ENCODE data around the gene NIM1K.
A peak's percentile ranks its signal among the peaks of the same experiment; 100 is the strongest.
"Not testable (repeated sequence)": the region's sequence is repeated elsewhere in the genome, so short reads cannot be mapped to it uniquely, and the experiment has no call there.

The NIM1K gene

DNA sequence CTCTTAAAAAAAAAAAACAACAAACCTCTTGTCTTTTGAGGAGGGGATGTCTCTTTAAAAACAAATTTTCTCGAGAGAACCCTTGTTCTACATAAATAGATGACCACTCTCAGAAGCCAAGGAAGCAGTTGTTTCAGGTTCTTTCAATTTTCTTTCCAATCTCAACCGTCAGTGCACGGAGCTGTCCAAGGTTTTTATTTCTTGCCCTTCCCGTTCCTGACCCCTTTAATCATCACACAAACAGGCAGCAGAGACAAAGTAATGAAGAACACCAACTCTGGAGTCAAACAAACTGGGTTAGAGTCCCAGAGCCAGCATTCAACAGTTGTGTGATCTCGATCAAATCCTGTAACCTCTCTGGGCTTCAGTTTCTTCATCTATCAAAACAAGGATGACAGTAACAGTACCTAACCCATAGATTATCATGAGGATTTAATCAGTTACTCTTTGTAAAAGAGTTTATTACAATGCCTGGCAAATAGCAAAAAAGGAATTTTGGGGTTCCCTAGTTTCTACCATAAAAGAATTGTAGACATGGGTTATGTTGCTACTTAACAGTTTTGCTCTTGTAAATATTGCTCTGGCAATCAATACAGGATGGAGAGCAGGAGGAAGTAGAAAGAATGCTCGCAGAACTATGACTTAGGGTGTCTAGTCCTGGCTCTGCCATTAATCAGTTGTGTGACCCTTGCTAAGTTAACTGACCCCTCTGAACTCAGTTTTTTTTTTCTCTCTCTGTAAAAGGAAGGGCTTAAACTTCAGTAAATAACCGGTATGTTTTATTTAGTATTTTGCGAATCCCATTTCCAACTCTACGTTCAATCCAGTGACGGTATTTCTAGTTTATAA, 1.0 kb upstream of the NIM1K start:
- DNase-seq = no peak

DNA sequence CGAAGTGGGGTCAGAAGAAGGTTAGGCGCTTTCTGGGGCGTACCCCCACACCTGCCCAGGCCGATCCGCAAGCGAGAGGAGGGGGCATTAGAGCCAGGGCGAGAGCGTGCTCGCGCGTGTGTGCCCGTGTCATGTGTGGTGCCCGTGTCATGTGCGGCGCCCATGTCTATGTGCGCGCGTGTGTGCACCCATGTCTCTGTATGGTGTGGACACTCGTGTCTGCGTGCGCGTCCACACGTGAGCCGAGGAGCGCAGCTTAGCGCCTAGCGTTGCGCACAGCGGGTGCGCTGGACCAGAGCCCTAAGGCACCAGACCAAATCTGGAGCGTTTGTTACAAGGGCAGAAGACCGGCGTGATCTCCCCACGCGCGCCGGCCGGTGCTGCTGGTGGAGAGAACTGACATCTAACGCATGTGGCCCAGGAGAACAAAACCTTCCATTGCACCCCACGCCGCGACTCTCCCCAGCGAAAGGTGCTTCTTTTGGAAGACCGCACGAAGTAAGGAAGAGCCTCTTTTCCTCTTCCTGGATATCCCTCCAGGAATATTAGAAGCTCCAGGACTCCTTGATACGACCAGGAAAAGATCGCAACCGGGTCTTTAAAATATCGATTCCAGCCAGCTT, 644 bp downstream of the NIM1K start:
- peak in 1 of 4 experiments; percentile 3 for DNase-seq

DNA sequence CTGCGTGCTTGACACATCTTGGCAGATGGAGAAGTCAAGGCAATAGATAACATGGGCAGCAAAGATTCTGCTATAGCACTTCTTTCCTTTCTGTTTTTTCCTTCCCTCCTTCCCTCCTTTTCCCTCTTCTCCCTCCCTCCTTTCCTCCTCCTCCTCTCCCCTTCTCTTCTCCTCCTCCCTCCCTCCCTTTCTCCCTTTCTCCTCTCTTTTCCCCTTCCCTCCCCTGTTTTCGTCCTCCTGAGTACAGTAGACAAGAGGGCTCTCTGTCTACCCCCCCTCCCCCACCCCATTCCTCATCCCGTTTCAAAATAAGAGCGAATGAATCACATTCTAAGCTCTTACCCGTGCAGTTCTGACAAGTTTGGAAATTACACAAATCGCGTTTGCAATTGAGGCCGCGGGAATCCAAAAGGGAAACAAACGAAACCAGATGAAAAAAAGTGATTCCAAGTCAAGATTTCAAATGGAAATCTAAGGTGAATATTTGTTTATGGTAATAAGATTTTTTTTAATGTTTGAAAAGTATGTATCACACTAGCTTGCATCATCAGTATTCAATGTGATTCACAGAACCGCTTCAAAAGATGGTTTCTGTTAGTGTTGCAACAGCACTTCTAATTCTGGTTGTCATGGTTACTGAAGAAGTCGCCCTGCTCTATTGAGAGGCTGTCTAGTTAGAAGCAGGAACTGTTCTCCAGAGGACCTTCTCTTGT, 1.3 kb downstream of the NIM1K start:
- no peak for DNase-seq

DNA sequence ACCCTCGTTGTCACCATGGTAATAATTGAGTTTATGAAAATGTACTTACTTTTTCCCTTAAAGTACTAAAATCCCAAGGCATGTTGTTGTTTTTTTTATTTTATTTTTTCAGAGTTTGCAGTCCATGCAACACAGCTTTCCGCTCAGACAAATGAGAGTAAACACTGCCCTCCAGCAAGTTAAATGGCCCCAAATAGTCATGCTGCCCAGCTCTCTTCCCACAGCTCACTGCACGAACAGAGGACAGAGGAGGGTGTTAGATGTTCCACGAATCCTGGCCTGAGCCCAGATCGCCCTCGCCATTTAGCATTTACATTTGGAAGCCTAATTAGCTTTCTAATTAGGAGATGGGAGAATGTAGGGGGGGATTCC, 1.9 kb downstream of the NIM1K start:
- no peak for DNase-seq

DNA sequence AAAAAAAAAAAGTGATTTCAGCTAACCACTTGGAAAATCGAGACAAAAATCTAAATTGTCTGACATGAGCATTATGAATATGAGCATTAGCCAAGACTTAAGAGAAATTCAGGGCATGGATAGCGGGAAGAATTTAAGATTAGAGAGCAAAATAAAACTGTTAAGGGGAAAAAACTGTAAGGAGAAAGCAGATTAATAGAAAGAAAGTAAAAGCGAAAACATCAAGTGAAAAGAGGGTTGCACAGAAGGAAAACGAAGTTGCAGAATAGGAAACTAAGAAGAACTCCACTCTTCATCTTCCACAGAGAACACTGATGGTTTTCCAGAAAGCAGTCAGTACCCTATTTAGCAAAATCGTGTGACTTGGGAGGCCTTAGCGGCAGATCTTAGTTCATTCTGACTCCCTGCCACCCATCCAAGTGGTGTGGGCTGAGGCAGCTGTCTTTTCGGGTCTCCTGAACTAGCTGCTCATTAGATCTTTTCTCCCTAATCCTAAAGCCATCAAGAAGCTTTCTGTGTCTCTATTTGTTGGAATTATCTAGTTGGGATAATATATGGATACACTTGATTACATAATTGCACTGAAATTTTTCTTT, 3.7 kb downstream of the NIM1K start:
- no peak for DNase-seq

DNA sequence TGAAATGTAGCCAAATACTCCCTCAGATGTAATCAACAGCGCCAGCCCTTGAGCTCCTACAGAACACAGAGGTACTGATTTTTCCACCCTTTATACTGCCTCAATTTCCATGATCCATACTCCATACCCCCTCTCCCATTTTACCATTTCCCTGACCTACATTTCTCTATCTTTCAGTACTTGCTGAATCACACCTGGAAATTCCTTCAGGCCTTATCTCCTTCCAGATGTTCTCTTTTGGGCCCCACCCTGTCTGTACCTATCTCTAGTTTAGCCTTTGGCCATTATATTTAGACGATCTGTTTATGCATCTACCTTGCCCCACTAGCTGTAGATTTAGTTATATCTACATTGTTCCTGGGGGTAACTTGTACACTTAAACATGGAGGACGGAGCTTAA, 5.5 kb downstream of the NIM1K start:
- no peak for DNase-seq

DNA sequence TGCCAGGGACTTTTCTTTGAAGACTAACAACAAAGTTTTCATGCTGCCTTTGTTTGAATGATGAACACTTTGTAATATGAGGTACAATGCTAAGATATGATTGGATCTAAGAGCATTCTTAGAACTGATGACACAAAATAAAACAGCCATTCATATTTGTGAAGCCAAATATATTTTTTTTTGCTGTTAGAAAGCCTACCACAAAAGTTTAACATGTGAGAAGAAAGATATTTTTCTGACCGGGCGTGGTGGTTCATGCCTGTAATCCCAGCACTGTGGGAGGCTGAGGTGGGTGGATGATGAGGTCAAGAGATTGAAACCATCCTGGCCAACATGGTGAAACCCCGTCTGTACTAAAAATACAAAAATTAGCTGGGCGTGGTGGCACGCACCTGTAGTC, 9.4 kb downstream of the NIM1K start:
- not testable (repeated sequence) for DNase-seq

DNA sequence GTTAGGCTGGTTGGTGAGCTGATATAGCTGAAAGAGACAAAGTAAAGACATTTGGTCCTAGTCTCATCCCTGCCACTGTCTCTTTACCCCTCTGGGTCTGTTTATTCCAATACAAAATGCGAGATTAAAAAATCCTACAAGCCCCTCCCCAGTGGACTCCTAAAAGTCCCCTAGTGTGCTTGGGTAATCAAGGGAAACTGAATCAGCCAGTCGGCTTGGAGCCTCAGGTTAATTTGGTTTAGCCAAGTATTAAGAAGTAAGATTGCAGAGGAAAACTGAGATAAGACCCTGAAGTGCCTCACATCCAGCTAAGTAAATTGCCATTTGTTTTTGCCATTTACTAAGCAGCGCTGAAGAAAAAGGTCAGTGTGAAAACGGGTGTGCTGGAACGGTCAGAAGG, 10.4 kb downstream of the NIM1K start:
- DNase-seq = no peak

DNA sequence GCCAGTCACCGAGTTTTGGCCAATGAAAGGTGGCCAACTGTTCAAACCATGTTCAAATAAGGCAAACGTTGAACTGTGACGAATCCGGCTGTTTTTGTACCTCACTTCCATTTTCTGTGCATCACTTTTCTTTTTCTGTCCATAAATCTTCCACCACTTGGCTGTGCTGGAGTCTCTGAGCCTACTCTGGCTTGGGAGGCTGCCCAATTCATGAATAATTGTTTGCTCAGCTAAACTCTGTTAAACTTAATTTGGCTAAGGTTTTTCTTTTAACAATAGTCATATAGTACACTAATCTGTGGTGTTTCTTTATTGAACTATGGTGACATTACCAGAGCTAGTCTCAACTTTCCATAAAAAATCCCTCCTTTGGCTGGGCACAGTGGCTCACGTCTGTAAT, 11.3 kb downstream of the NIM1K start:
- no peak for DNase-seq

DNA sequence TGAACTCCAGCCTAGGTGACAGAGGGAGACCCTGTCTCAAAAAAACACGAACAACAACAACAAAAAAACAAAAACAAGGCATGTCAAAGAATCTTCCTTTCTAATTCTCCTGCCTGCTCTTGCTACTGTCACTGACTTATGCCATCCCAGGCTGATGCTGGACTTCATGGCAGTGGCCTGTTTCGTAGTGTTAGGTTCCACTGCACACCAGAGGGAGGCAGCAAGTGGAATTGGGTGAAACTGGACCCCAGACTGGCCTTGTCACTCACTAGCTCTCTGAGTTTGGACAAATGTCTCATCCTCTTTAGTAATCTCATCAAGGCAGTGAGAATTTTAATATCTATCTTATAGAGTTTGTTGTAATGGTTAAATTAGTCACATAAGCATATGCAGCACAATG, 12.9 kb downstream of the NIM1K start:
- DNase-seq = no peak

DNA sequence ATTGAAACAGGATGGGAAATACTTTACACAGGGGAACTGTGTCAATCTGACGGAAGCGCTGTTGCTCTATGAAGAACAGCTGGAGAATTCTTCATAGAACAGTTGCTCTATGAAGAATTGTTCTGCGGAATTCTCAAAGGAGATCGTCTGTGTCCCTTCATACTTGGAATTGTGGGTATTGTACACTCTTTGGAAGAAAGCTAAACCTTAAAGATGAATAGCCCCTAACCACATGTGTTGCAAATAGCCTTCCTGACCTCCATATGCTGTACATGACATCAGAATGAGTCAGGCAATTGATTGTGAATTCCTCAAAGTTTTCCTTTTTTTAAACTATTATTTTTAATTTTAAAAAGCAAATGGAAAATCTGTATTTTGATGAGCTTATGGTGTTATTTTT, 15.6 kb downstream of the NIM1K start:
- DNase-seq = no peak

DNA sequence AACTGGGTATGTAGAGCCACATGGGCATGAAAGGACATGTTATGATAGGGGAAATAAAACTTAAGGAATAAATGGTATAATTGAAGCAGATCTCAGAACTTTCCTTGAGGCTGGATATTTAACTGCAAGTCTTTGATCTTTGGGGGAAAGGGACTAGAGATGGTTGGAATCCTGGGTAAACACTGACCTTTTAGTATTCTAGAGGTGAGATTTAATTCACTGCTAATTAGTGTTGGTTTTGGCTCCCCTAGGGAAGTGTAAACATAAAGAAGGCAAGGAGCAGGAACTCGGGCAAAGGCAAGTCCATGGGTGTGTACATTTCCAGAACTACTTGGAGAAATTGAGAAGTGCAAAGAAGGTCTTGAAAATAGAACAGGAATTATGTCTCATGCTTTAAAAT, 16.6 kb downstream of the NIM1K start:
- DNase-seq = no peak

DNA sequence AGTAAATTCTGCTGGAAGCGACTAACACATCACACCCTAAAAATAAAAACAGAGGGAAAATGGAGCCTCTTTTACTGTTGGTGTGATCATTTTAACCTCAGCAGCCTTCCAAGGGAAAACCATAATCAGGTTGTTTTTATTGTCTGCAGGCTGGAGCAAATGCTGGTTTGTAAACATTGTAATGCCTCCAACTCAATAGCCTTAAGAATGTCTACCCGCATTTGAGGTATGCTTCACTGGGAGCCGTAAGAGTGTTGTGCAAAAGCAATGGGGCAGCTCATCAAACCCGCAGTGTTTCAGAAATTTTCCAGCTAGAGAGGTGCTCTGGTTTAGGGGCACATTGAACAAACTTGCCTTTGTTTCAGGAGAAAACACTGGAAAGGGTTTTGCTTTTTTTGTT, 17.0 kb downstream of the NIM1K start:
- no peak for DNase-seq

DNA sequence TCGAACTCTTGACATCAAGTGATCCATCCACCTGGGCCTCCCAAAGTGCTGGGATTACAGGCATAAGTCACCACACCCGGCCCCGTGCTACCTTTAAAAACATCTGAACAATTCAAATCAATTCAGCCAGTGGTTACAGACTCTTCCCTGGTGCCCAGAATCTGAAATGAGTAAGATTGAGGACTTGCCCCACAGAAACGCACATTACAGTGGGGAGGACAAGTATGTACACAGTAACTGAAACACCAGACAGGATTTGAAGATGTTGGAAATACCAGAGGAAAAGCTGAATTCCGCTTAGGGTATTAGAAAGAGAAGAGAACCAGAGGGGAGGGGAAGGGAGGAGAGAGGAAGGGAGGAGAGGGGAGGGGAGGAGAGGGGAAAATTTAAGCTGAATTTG, 17.8 kb downstream of the NIM1K start:
- DNase-seq = no peak

DNA sequence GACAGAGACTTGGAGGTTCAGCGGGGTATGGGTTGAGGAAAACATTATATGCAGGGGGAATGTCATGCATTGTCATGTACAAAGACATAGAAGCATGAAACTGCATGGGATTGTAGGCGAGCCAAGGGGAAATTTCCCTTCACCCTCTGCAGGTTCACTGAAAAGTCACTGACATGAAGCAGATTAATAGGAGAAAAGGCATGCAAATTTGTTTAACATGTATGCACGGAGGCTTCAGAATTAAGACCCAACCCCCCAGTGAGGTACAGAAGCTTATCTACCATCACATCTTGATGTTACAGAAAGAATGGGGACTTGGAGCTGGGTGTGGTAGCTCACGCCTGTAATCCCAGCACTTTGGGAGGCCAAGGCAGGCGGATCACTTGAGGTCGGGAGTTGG, 18.5 kb downstream of the NIM1K start:
- no peak for DNase-seq

DNA sequence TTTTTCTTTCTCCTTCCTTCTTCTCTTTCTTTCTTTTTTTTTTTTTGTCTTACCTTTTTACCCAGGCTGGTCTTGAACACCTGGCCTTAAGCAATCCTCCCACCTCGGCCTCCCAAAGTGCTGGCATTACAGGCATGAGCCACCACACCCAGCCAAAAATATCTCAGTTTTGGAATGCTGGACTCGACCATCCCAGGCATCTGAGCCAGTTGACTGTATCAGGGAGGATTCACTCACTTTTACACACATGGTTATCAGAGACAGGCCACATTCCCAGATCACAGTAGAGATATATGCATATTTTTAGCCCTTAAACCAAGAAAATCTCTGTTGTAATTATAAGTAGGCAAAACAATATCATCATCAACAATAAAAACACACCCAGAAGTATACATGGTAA, 21.9 kb downstream of the NIM1K start:
- no peak for DNase-seq

DNA sequence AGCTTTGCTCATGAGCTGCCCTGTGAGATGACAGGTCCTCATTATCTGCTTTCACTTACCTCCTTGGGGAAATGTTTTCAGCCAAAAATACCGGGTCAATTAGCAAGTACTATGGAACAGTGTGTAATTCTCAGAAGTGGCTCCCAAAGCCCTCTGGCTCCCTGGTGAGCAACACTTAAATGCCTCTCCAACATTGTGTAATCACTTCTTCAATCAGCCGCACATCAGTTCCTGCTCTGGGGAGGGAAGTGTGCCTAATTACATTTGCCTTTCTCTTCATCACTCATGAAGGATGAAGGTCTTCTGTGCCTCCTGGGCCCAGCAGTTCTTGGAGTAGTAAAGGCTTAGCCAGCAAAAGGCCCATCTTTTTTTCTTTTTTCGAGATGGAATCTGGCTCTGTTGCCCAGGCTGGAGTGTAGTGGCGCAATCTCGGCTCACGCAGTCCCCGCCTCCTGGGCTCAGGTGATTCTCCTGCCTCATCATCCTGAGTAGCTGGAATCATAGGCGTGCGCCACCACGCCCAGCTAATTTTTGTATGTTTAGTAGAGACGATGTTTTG, 23.1 kb downstream of the NIM1K start:
- no peak for DNase-seq

DNA sequence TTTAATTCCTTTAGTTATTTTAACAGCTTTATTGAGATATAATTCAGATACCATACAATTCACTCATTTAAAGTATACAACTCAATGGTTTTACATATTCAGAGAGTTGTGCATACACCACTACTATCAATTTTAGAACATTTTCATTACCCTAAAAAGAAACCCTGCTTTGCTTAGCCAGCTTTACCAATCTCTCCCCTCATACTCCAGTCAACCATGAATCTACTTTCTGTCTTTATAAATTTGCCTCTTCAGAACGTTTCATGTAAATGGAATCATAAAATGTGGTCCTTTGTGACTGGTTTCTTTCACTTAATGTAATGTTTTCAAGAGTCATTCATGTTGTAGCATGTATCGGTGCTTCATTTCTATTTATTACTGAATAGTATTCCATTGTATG, 24.9 kb downstream of the NIM1K start:
- no peak for DNase-seq

DNA sequence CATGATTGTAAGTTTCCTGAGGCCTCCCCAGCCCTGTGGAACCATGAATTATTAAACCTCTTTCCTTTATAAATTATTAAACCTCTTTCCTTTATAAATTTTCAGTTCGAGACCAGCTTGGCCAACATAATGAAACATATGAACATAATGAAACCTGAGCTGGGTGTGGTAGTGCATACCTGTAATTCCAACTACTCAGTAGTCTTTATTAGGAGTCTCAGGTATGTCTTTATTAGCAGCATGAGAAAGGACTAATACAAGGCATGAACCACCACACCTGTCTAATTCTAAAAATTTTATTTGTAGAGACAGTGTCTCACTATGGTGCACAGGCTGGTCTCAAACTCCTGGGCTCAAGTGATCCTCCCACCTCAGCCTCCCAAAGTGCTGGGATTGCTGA, 27.1 kb downstream of the NIM1K start:
- no peak for DNase-seq

DNA sequence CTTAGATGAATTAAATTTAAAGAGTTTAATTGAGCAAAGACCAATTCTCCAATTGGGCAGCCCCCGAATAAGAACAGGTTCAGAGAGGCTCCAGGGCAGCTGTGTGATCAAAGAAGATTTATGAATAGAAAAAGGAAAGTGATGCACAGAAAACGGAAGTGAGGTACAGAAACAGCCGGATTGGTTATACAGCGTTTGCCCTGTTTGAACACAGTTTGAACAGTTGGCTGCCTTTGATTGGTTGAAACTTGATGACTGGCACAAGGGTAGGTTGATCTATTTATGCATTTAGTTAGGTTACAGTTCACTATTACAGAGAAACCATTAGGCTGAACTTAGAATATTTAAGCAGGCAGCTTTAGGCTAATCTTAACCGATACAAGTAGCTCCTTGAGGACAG, 29.5 kb downstream of the NIM1K start:
- no peak for DNase-seq

DNA sequence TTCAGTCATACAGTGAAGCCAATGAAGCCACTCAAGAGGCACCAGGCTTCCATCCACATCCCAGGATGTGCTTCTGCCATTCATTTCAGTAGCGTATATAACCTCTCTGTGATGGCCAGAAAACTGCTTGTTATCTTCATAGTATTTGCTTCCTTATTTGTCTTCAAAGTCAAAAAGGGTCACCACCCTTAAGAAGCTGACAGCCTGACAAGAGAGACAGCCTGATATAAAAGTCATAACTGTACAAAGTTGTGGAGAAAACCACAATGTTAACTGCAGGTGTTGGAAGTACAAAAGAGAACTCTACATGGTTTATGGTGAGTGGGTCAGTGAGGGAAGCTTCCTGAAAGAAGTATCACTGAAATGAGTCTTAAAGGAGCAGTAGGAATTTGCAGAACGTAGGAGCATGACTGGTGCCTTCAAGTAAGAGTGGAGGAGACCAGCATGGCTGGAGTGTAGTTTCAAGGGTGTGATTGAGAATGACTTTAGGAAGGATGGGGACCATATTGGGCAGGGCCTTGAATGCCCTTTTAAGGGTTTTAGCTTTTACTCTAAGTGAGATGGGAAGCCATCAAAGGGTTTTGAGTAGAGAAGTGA, 33.7 kb downstream of the NIM1K start:
- no peak for DNase-seq

DNA sequence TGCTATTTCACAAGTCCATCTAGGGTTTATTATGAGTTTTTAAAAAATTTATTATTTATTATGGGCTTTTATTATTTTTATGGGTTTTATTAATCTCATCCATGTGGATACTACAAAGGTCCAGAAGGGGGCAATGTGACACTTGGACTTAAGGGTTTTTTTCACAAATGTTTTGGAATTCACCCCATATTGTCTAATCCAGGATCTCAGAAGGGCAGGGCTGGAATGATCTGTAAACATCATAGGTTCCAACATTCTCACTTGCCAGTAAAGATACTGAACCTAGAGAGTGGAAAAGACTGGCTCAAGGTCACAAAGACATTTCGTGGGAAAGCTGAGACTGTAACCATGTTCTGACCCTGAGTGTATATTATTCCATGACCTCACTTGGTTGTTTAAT, 35.6 kb downstream of the NIM1K start:
- DNase-seq = no peak

DNA sequence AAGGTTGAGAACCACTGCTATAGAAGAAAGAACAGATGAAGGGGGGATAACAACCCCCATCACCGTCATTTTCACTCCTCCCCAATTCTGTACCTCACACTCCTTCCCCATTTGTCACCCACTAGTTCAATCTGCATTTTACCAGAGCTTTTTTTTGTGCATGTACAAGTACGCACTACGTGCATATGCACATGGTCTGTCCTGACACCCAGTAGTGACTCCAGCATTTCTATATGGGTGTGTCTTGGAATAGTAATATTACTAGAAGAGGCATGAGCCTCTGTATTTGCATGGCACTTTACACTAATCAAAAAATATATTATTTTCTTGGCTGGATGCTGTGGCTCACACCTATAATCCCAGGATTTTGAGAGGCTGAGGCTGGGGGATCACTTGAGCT, 38.7 kb downstream of the NIM1K start:
- no peak for DNase-seq
